Body of pancreas (tissue), 4 donors: ENCODE results near the gene C19orf47.

Source experiments
- CTCF ChIP-seq, 7 experiments: fragments of 450-650 bp in 4 of 7; fragments of 200-600 bp in 3 of 7; sonication (generic) in 3 of 7; IDR thresholded peaks; one replicate each; pipeline ENCODE4 v1.5.1; 2016 to 2019; ENCODE audit warnings: antibody characterized with exemption in 7 of 7
- POLR2A ChIP-seq, 3 donors: fragments of 450-650 bp; IDR thresholded peaks; one replicate each; pipeline ENCODE4 v1.6.1; 2016; ENCODE audit warnings: antibody characterized with exemption in 3 of 3, mild to moderate bottlenecking in 2 of 3

- no peak for TF ChIP-seq POLR2A (IDR thresholded peaks at IDR 0.05)
- no peak for TF ChIP-seq CTCF (IDR thresholded peaks at IDR 0.05)
These were observed 47.5 kb downstream of the C19orf47 start for GRCh38 chr19:40300668-40301067.
